ENCODE measurements around the gene ZMYM1.

GRCh38 chr1:35115459-35116383 is 36.5 kb downstream of the ZMYM1 start:
- no peak for TF ChIP-seq CTCF (IDR thresholded peaks at IDR 0.05)
- TF ChIP-seq EP300 (IDR thresholded peaks at IDR 0.05): no peak
- TF ChIP-seq POLR2A (IDR thresholded peaks at IDR 0.05): no peak
- no peak for TF ChIP-seq POLR2AphosphoS5 (IDR thresholded peaks at IDR 0.05)

Data from upper lobe of left lung (tissue), 4 donors.